Upper lobe of left lung (tissue), 6 donors: ENCODE data around the gene SAMD4B. TPM values are rescaled to one million over a fixed set of nuclear protein-coding genes. Genes with fewer than 3 reads are reported as not detected.

Experiments used
- ATAC-seq, 2 donors: fragments of 200-7000 bp; cut with Tn5 transposase; one replicate each; pipeline ENCODE4 v1.9.1; 2022; ENCODE audit warnings: mild to moderate bottlenecking in 2 of 2, moderate library complexity in 2 of 2; ENCODE audit not compliant: low FRiP score in 2 of 2
- DNase-seq, 2 donors: peaks; one replicate each; pipeline ENCODE4 v3.0.0-alpha.2; 2019 to 2020
- H3K27ac ChIP-seq, 4 donors: fragments of 200-600 bp; sonication (generic); one replicate each; pipeline ENCODE4 v1.5.1; 2016 to 2019
- H3K27me3 ChIP-seq, 4 donors: fragments of 200-600 bp; sonication (generic); one replicate each; pipeline ENCODE4 v1.5.1; 2017 to 2019
- H3K36me3 ChIP-seq, 4 donors: fragments of 200-600 bp; sonication (generic); one replicate each; pipeline ENCODE4 v1.5.1; 2016 to 2019
- H3K4me1 ChIP-seq, 4 donors: fragments of 200-600 bp; sonication (generic); one replicate each; pipeline ENCODE4 v1.5.1; 2018 to 2019
- H3K4me3 ChIP-seq, 4 donors: fragments of 200-600 bp; sonication (generic); one replicate each; pipeline ENCODE4 v1.5.1; 2017 to 2019; ENCODE audit warnings: mild to moderate bottlenecking in 2 of 4, moderate library complexity in 1 of 4
- H3K9me3 ChIP-seq, 4 donors: fragments of 200-600 bp; sonication (generic); one replicate each; pipeline ENCODE4 v1.5.1; 2018 to 2019
- EP300 ChIP-seq, 4 donors: sonication (generic); formaldehyde crosslinking; IDR thresholded peaks; one replicate each; pipeline ENCODE4 v1.5.1; 2017; ENCODE audit warnings: antibody characterized with exemption in 4 of 4, control low read depth in 2 of 4
- POLR2A ChIP-seq, 4 donors: fragments of 450-650 bp; IDR thresholded peaks; one replicate each; pipeline ENCODE4 v1.5.1; 2016 to 2017; ENCODE audit warnings: antibody characterized with exemption in 4 of 4, mild to moderate bottlenecking in 2 of 4
- POLR2AphosphoS5 ChIP-seq, 2 donors: sonication (generic); formaldehyde crosslinking; IDR thresholded peaks; one replicate each; pipeline ENCODE4 v1.5.1; 2017; ENCODE audit warnings: antibody characterized with exemption in 2 of 2
- WGBS, 2 donors: methylation state at CpG; one replicate each; pipeline ENCODE4 v1.1.5; 2017 to 2018; 5-methylcytosine and 5-hydroxymethylcytosine counted together
- total RNA-seq, 6 donors: library from RNA; depleted of rRNA in 4 of 6; stranded (reverse); fragments of >200 nt in 4 of 6; gene quantifications; one replicate each; pipeline versions ENCODE4 v1.1.0 to v1.2.1, GENCODE V29; 2016 to 2021
- TF ChIP-seq, protein P1 (sequence below), 6 experiments: fragments of 450-650 bp in 4 of 6; fragments of 200-600 bp in 2 of 6; sonication (generic) in 2 of 6; IDR thresholded peaks; one replicate each; pipeline ENCODE4 v1.5.1; 2016 to 2019; ENCODE audit warnings: antibody characterized with exemption in 6 of 6
- donor health status: DM: no; HTN: no; CAD: no; lungs with moderate emphysema.
- donor health status: DM: no; HTN: yes; CAD: no; lungs with severe emphysema.

SAMD4B gene
- total RNA-seq, 6 donors from 2014 or later, result 57.7 to 125 (median 79.3) TPM

DNA sequence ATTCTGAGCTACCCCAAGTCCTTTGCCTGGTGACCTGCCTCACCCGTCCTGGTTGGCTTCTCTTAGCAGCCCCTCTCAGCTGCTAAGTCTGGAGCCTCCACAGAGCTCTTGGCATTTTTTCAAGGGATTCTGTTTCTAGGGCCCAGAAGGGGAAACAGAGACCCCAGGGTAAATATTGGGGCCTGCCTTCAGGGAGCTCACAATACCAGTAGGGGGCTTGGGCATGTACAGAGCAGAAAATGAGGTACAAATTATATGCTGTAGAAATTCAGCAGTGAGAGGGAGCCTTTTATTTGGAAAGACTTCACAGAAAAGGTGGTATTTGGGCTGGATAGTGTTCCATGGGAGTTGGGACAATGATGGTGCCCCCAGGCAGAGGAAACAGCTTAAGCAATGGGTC is 3.7 kb downstream of the SAMD4B start:
- Histone ChIP-seq H3K4me3 (no peak overlapping the region), H3K4me1 (peaks cover 24 to 39% (median 30%) of the 10 kb centered on the region in 4 donors), H3K9me3 (no peaks in the 10 kb centered on the region), H3K27me3 (no peaks in the 10 kb centered on the region), H3K27ac (no peak overlapping the region), H3K36me3 (peaks cover 0 to 26% (median 6%) of the 10 kb centered on the region in 4 donors)
- 74 to 87% methylated on average over 1 of the region's 1 CpG for WGBS, 2 donors
- TF ChIP-seq, protein P1, sequence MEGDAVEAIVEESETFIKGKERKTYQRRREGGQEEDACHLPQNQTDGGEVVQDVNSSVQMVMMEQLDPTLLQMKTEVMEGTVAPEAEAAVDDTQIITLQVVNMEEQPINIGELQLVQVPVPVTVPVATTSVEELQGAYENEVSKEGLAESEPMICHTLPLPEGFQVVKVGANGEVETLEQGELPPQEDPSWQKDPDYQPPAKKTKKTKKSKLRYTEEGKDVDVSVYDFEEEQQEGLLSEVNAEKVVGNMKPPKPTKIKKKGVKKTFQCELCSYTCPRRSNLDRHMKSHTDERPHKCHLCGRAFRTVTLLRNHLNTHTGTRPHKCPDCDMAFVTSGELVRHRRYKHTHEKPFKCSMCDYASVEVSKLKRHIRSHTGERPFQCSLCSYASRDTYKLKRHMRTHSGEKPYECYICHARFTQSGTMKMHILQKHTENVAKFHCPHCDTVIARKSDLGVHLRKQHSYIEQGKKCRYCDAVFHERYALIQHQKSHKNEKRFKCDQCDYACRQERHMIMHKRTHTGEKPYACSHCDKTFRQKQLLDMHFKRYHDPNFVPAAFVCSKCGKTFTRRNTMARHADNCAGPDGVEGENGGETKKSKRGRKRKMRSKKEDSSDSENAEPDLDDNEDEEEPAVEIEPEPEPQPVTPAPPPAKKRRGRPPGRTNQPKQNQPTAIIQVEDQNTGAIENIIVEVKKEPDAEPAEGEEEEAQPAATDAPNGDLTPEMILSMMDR (IDR thresholded peaks at IDR 0.05), result no peak
- TF ChIP-seq POLR2A (IDR thresholded peaks at IDR 0.05) (no peak), EP300 (IDR thresholded peaks at IDR 0.05) (no peak), POLR2AphosphoS5 (IDR thresholded peaks at IDR 0.05) (no peak)
- ATAC-seq, result no peak
- DNase-seq, result no peak

DNA sequence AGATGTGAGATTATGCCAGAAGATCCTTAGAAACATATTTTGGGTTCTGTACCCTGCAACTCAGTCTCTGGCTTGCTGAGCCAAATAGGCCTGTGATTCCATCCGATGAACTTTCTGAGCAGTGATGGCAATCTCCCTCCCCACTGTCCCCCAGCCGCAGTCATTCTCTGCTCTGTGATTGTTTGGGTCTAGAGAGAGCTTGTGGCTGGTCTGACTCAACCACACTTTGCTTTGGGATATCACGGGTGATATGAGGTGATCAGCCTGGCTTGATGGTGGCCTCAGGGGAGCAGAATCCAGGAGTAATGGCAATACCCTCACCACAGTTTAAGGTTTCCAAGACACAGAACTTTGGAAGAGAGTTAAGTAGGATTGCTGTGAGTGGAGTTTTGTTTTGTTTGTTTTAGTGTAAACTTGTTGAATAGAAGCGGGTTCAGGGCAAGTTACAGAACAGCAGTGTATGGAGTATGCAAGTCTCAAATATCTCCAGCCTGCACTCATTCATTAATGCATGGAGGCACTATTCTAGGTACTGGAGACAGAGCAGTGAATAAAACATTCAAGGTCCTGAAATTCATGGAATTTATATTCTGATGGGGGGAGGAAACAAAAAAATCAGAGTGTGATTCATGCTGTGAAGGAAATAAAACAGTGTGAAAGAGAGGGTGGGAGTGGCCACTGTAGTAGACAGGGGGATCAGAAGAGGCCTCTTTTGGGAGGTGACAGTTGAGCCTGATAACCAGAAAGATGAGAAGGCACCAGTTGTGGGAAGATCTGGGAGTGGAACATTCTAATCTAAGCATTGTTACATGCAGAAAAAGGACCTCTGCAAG is 5.3 kb downstream of the SAMD4B start:
- no peaks in the 10 kb centered on the region for H3K27me3 ChIP-seq
- no peaks in the 10 kb centered on the region for H3K9me3 ChIP-seq
- TF ChIP-seq EP300 (IDR thresholded peaks at IDR 0.05) (no peak), POLR2AphosphoS5 (IDR thresholded peaks at IDR 0.05) (no peak), POLR2A (IDR thresholded peaks at IDR 0.05) (no peak)
- TF ChIP-seq, protein P1 (IDR thresholded peaks at IDR 0.05), result no peak
- H3K36me3 ChIP-seq, result peaks cover 0 to 37% (median 6%) of the 10 kb centered on the region in 4 donors
- 87 to 89% methylated on average over 4 of the region's 4 CpGs for WGBS, 2 donors
- peaks cover 20 to 35% (median 30%) of the 10 kb centered on the region in 4 donors for H3K4me1 ChIP-seq
- DNase-seq (no peak), ATAC-seq (no peak)
- H3K27ac ChIP-seq, result peak overlapping the region in 1 of 4 donors; percentile 28
- no peak overlapping the region for H3K4me3 ChIP-seq

DNA sequence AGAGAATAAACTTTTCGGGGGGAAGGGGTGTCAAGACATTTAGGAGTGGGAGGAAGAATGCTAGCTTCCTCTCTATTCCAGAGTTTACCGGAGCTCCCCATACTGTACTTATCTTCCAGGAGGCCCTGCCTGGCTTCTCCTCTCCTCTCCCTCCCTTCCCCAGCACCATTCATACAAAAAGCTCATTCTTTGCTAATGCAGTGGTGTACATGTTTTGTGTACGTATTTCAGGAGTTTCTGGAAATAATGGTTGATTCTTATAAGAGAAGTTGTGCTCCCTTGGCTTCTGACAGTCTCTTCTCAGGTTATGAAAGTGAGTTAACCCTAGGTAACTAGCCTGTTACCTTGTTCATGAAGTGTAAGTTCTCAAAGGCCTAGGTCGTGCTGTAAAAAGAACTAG is 7.1 kb downstream of the SAMD4B start:
- no peak overlapping the region for H3K27ac ChIP-seq
- ATAC-seq (no peak), DNase-seq (no peak)
- H3K36me3 ChIP-seq, result peaks cover under 1 to 55% (median 11%) of the 10 kb centered on the region in 4 donors
- TF ChIP-seq EP300 (IDR thresholded peaks at IDR 0.05), result no peak
- H3K4me1 ChIP-seq, result peaks cover 6 to 20% (median 18%) of the 10 kb centered on the region in 4 donors
- H3K9me3 ChIP-seq, result no peaks in the 10 kb centered on the region
- WGBS, 2 donors, result 76 to 83% methylated on average over 4 of the region's 4 CpGs
- H3K27me3 ChIP-seq, result no peaks in the 10 kb centered on the region
- H3K4me3 ChIP-seq, result no peak overlapping the region

DNA sequence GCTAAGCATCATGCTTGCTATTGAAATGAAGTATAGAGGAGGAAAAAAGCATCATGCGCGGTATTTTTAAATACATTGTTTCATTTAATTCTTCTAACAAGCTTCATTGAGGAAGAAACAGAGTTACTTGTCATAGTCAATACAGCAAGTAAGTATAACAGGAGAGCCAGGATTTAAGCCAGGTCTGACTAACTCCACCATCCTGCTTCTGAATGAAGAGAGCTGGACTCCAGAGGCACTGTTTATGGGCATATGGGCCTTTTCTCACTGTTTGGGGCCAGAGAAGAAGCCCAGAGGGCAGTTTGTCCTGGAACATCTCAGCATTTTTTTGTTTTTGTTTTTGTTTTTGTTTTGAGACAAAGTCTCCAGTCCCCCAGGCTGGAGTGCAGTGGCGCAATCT is 7.9 kb downstream of the SAMD4B start:
- Histone ChIP-seq H3K4me1 (peaks cover 4 to 18% (median 10%) of the 10 kb centered on the region in 4 donors), H3K4me3 (no peak overlapping the region), H3K9me3 (no peaks in the 10 kb centered on the region), H3K36me3 (peaks cover 7 to 63% (median 19%) of the 10 kb centered on the region in 4 donors), H3K27me3 (no peaks in the 10 kb centered on the region), H3K27ac (no peak overlapping the region)
- 98 to 100% methylated on average over 3 of the region's 3 CpGs for WGBS, 2 donors
- ATAC-seq, result no peak
- no peak for DNase-seq
- TF ChIP-seq, protein P1 (IDR thresholded peaks at IDR 0.05), result no peak
- TF ChIP-seq POLR2AphosphoS5 (IDR thresholded peaks at IDR 0.05) (no peak), EP300 (IDR thresholded peaks at IDR 0.05) (no peak), POLR2A (IDR thresholded peaks at IDR 0.05) (no peak)

DNA sequence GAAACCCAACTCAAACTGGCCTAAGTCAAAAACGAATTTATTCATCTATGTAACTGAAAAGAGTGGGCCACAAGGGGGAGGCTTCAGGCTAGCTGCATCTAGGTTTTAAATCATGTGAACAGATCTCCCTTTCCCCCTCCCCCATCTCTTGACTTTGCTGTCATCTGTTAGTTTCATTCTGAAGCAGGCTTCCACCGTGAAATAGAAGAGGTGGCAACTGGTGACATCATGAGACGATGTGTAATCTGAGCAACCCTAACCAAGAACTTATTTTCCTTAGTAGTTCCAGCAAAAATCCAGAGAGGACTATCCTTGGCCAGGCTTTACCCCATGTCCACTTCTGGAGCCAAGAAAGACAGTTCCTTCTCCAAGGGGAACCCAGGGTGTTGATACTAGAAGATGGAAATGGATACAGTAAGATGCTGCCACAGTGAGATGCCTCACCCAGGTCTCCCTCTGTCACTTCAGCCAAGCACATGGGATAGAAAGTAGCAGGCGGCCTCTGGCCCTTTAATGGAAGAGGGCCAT is 9.4 kb downstream of the SAMD4B start:
- Histone ChIP-seq H3K27ac (no peak overlapping the region), H3K36me3 (peaks cover 13 to 75% (median 30%) of the 10 kb centered on the region in 4 donors), H3K4me3 (no peak overlapping the region), H3K9me3 (no peaks in the 10 kb centered on the region), H3K4me1 (peaks cover 0 to 11% (median 2%) of the 10 kb centered on the region in 4 donors), H3K27me3 (no peaks in the 10 kb centered on the region)
- ATAC-seq, result peak in 1 of 2 donors; percentile 68
- 66 to 68% methylated on average over 4 of the region's 4 CpGs for WGBS, 2 donors
- DNase-seq, result no peak
- TF ChIP-seq POLR2AphosphoS5 (IDR thresholded peaks at IDR 0.05), result no peak
- TF ChIP-seq, protein P1 (IDR thresholded peaks at IDR 0.05), result no peak
- no peak for TF ChIP-seq POLR2A (IDR thresholded peaks at IDR 0.05)
- TF ChIP-seq EP300 (IDR thresholded peaks at IDR 0.05), result no peak
